ENCODE measurements around the gene CDK4.

Gene CDK4

GRCh38 chr12:57737467-57738460 is 14.3 kb downstream of the CDK4 start:
- DNase-seq = no peak

- DNase-seq = no peak
Measured at GRCh38 chr12:57736741-57737466, 15.2 kb downstream of the CDK4 start.

- DNase-seq = peak; percentile 21
Measured at GRCh38 chr12:57735952-57736740, 16.0 kb downstream of the CDK4 start.

- no peak for DNase-seq
Measured at GRCh38 chr12:57735198-57735855, 16.8 kb downstream of the CDK4 start.

GRCh38 chr12:57734591-57734990 is 17.5 kb downstream of the CDK4 start:
- DNase-seq = no peak

- DNase-seq = no peak
Measured at GRCh38 chr12:57733928-57734327, 18.2 kb downstream of the CDK4 start.

GRCh38 chr12:57732726-57733593 is 19.1 kb downstream of the CDK4 start:
- DNase-seq = no peak

- DNase-seq = no peak
Measured at GRCh38 chr12:57732270-57732669, 19.8 kb downstream of the CDK4 start.

- DNase-seq = no peak
Measured at GRCh38 chr12:57731411-57732080, 20.6 kb downstream of the CDK4 start.

GRCh38 chr12:57730336-57731067 is 21.6 kb downstream of the CDK4 start:
- no peak for DNase-seq

- DNase-seq = no peak
Measured at GRCh38 chr12:57729321-57729844, 22.7 kb downstream of the CDK4 start.

GRCh38 chr12:57727758-57728395 is 24.2 kb downstream of the CDK4 start:
- DNase-seq = no peak

GRCh38 chr12:57726884-57727757 is 25.0 kb downstream of the CDK4 start:
- DNase-seq = no peak

GRCh38 chr12:57726151-57726883 is 25.8 kb downstream of the CDK4 start:
- peak; percentile 85 for DNase-seq

- no peak for DNase-seq
Measured at GRCh38 chr12:57725851-57726150, 26.3 kb downstream of the CDK4 start.

GRCh38 chr12:57724936-57725740 is 27.0 kb downstream of the CDK4 start:
- DNase-seq = no peak

All from fibroblast of skin of right quadriceps (primary cell).